Activated naive CD8-positive, alpha-beta T cell treated with anti-CD3 and anti-CD28 coated beads, Interleukin-2, amount 10 ng/mL, durations not matched to agents 7 days and 5 days (primary cell): ENCODE data around the gene CD300LF. TPM values are rescaled to one million over a fixed set of nuclear protein-coding genes. Genes with fewer than 3 reads are reported as not detected.

Experiments
- ATAC-seq: fragments of 150-1000 bp; cut with Tn5 transposase; one replicate; pipeline ENCODE4 v1.10.0; 2021; ENCODE audit warnings: low read depth, moderate library complexity
- POLR2A ChIA-PET: fragments of 350-600 bp; sonication (Branson Sonifier 250); formaldehyde crosslinking; loops from one replicate; lab custom pipeline; 2021; ENCODE audit warnings: antibody characterized with exemption; lab: Charles Lee
- DNase-seq: peaks from one replicate; pipeline ENCODE4 v3.0.0; 2021
- H3K27ac Mint-ChIP-seq: one replicate; pipeline ENCODE4 v1.8.0; 2022; ENCODE audit warnings: mild to moderate bottlenecking, mixed read lengths
- H3K27me3 Mint-ChIP-seq: one replicate; pipeline ENCODE4 v1.8.0; 2022; ENCODE audit warnings: mild to moderate bottlenecking, moderate library complexity, mixed read lengths
- H3K36me3 Mint-ChIP-seq: one replicate; pipeline ENCODE4 v1.8.0; 2021; ENCODE audit warnings: mild to moderate bottlenecking, mixed read lengths
- H3K4me1 Mint-ChIP-seq: one replicate; pipeline ENCODE4 v1.8.0; 2021; ENCODE audit warnings: mixed read lengths
- H3K4me3 Mint-ChIP-seq: one replicate; pipeline ENCODE4 v1.8.0; 2022; ENCODE audit warnings: mild to moderate bottlenecking, moderate library complexity, mixed read lengths
- H3K9me3 Mint-ChIP-seq: one replicate; pipeline ENCODE4 v1.8.0; 2021; ENCODE audit warnings: mixed read lengths
- microRNA-seq: library from miRNA; unstranded; fragments of <30 nt; microRNA quantifications from one replicate; pipeline ENCODE4 v1.2.0, GENCODE V29; 2022
- total RNA-seq, 2 experiments: library from RNA; stranded (reverse); gene quantifications; one replicate each; pipeline ENCODE4 v1.2.3, GENCODE V29; 2021

Gene CD300LF
- total RNA-seq, 2 experiments from 2014 or later: 0.25 TPM; not detected in 1

- ATAC-seq: no peak
- POLR2A ChIA-PET: interaction anchor here (3.1 kb wide), 1 partner anchor 79 kb away, joined by 37 read pairs; the partner anchor contains the start of gene RAB37
- DNase-seq: no peak
- no peaks in the 10 kb centered on the region for H3K9me3 Mint-ChIP-seq
- no peak overlapping the region for H3K27ac Mint-ChIP-seq
- H3K27me3 Mint-ChIP-seq: peaks cover 54% of the 10 kb centered on the region
- no peak overlapping the region for H3K4me3 Mint-ChIP-seq
- no peaks in the 10 kb centered on the region for H3K36me3 Mint-ChIP-seq
- peaks cover 6% of the 10 kb centered on the region for H3K4me1 Mint-ChIP-seq
Measured at GRCh38 chr17:74658620-74659019, 54.1 kb downstream of the CD300LF start.

GRCh38 chr17:74654742-74655141 lies 58.0 kb downstream of the CD300LF start:
- Mint-ChIP-seq H3K27ac (no peak overlapping the region), H3K4me3 (no peak overlapping the region), H3K4me1 (peaks cover 6% of the 10 kb centered on the region), H3K36me3 (no peaks in the 10 kb centered on the region), H3K9me3 (no peaks in the 10 kb centered on the region), H3K27me3 (peaks cover 61% of the 10 kb centered on the region)
- no peak for DNase-seq
- POLR2A ChIA-PET: no interaction called here
- ATAC-seq: no peak

- DNase-seq: no peak
- POLR2A ChIA-PET: no interaction called here
- Mint-ChIP-seq H3K27ac (no peak overlapping the region), H3K9me3 (no peaks in the 10 kb centered on the region), H3K36me3 (no peaks in the 10 kb centered on the region), H3K27me3 (peaks cover 55% of the 10 kb centered on the region), H3K4me1 (no peaks in the 10 kb centered on the region), H3K4me3 (no peak overlapping the region)
- no peak for ATAC-seq
Measured at GRCh38 chr17:74652020-74652419, 60.7 kb downstream of the CD300LF start.

- Mint-ChIP-seq H3K27ac (no peak overlapping the region), H3K4me3 (no peak overlapping the region), H3K36me3 (no peaks in the 10 kb centered on the region), H3K4me1 (no peaks in the 10 kb centered on the region), H3K9me3 (no peaks in the 10 kb centered on the region), H3K27me3 (peaks cover 53% of the 10 kb centered on the region)
- POLR2A ChIA-PET: no interaction called here
- ATAC-seq: no peak
- DNase-seq: no peak
Measured at GRCh38 chr17:74649909-74650308, 62.8 kb downstream of the CD300LF start.

GRCh38 chr17:74647871-74648672 lies 64.7 kb downstream of the CD300LF start:
- POLR2A ChIA-PET: no interaction called here
- no peaks in the 10 kb centered on the region for H3K9me3 Mint-ChIP-seq
- H3K4me1 Mint-ChIP-seq: no peaks in the 10 kb centered on the region
- no peak for DNase-seq
- ATAC-seq: no peak
- H3K27me3 Mint-ChIP-seq: peaks cover 57% of the 10 kb centered on the region
- no peaks in the 10 kb centered on the region for H3K36me3 Mint-ChIP-seq
- H3K27ac Mint-ChIP-seq: no peak overlapping the region
- no peak overlapping the region for H3K4me3 Mint-ChIP-seq

GRCh38 chr17:74646231-74646630 lies 66.5 kb downstream of the CD300LF start:
- Mint-ChIP-seq H3K4me3 (no peak overlapping the region), H3K27me3 (peaks cover 56% of the 10 kb centered on the region), H3K4me1 (peaks cover 2% of the 10 kb centered on the region), H3K36me3 (no peaks in the 10 kb centered on the region), H3K9me3 (no peaks in the 10 kb centered on the region), H3K27ac (no peak overlapping the region)
- DNase-seq (no peak), ATAC-seq (peak; percentile 52)
- POLR2A ChIA-PET: interaction anchor here (1.0 kb wide), 1 partner anchor 11 kb away, joined by 3 read pairs; no protein-coding TSS in a partner anchor

GRCh38 chr17:74645010-74645409 lies 67.7 kb downstream of the CD300LF start:
- POLR2A ChIA-PET: no interaction called here

GRCh38 chr17:74644419-74644818 lies 68.3 kb downstream of the CD300LF start:
- no peak for ATAC-seq
- H3K27ac Mint-ChIP-seq: no peak overlapping the region
- POLR2A ChIA-PET: no interaction called here
- no peaks in the 10 kb centered on the region for H3K9me3 Mint-ChIP-seq
- DNase-seq: no peak
- H3K4me3 Mint-ChIP-seq: no peak overlapping the region
- peaks cover 60% of the 10 kb centered on the region for H3K27me3 Mint-ChIP-seq
- H3K4me1 Mint-ChIP-seq: peaks cover 11% of the 10 kb centered on the region
- no peaks in the 10 kb centered on the region for H3K36me3 Mint-ChIP-seq

More at GRCh38 chr17:74645010-74645409, 67.7 kb downstream of the CD300LF start:
- DNase-seq (no peak), ATAC-seq (no peak)
- Mint-ChIP-seq H3K9me3 (no peaks in the 10 kb centered on the region), H3K27me3 (peaks cover 55% of the 10 kb centered on the region), H3K4me1 (peaks cover 5% of the 10 kb centered on the region), H3K36me3 (no peaks in the 10 kb centered on the region), H3K27ac (no peak overlapping the region), H3K4me3 (no peak overlapping the region)

Small RNAs within 50 kb of the gene (microRNA-seq; reads per million reads assigned to microRNA genes)
- gene MIR3615: 73.0 reads per million, percentile 51 among the genes with 10 or more reads in this experiment

Other genes starting within 250 kb of the CD300LF start
- gene CD300A, start 246.3 kb downstream of the CD300LF start, total RNA-seq: 10 to 100 TPM; 10.6 to 12.7 TPM
- gene CD300LB, start 181.4 kb downstream of the CD300LF start, total RNA-seq: not detected
- gene CD300C, start 166.8 kb downstream of the CD300LF start, total RNA-seq: under 1 TPM; 0.45 to 0.61 TPM
- not detected for gene CD300H, start 145.4 kb downstream of the CD300LF start, total RNA-seq
- not detected for gene CD300LD, start 120.6 kb downstream of the CD300LF start, total RNA-seq
- not detected for gene CD300E, start 89.2 kb downstream of the CD300LF start, total RNA-seq
- gene RAB37, start 24.3 kb upstream of the CD300LF start, total RNA-seq: 10 to 100 TPM; 24.7 to 27.5 TPM
- 100 to 1,000 TPM; 241 to 244 TPM for gene NHERF1, start 35.7 kb upstream of the CD300LF start, total RNA-seq
- gene NAT9, start 63.4 kb upstream of the CD300LF start, total RNA-seq: 10 to 100 TPM; 37.6 to 42.1 TPM
- under 1 TPM in 1 of 2 experiments, not detected in 1; 0.17 TPM for gene GRIN2C, start 147.0 kb upstream of the CD300LF start, total RNA-seq
- gene FDXR, start 160.1 kb upstream of the CD300LF start, total RNA-seq: 10 to 100 TPM; 25.4 to 30.8 TPM
- gene FADS6, start 180.7 kb upstream of the CD300LF start, total RNA-seq: not detected
- gene USH1G, start 210.3 kb upstream of the CD300LF start, total RNA-seq: not detected
- not detected for gene OTOP2, start 211.3 kb upstream of the CD300LF start, total RNA-seq
- gene OTOP3, start 223.0 kb upstream of the CD300LF start, total RNA-seq: not detected